Hematopoietic multipotent progenitor cell treated with erythropoietin and hydrocortisone succinate and interleukin-3 and kit ligand, for 6 days (in vitro differentiated cells): Measurements from ENCODE around the gene TFF3.

ENCODE experiments used
- DNase-seq: peaks from one replicate; pipeline ENCODE4 v3.0.0-alpha.2; 2015

The TFF3 gene

DNA sequence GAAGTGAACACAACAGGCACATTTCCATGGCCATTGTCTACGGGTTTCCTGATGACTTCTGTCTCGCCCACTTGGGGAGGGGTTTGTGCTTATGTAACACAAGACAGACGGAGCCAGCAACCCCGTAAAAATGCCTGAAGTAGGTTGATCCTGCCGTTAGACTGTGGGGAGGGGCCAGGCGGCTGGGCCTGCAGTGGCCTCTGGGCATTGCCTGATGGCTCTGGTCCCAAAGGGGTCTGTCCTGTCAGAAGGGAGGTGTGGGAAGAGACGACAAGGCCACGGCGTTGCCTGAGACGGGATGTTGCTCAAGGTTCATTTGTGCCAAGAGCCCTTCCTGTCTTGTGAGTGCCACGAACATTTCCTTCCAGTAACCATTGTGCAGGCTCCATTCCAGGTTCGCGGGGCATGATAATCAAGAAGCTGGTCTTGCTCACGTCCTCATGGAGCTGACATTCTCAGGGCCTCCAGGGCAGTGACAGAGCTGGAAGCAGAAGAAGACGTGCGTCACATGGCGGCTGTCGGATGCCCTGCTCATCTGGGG is 51.5 kb downstream of the TFF3 start:
- peak; percentile 38 for DNase-seq

DNA sequence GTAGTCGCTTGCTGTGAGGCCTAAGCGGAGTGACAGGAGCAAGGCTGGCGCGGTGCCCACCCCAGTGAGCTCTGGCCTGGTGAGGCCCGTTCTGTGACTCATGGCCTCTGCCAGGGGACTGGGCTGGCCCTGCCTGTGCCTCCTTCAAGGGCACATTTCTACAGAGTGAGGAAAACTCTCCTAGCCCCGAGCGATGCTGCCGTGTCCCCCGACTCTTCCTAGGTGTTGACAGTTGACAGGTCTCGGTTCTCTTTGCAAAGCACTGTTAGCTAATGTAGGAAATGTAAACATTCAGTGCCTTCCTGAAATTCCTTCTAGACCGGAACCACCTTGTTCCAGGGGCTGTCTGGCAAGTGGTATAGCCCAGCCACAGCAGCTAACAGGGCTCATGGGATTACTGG is 52.4 kb downstream of the TFF3 start:
- DNase-seq: peak; percentile 47

DNA sequence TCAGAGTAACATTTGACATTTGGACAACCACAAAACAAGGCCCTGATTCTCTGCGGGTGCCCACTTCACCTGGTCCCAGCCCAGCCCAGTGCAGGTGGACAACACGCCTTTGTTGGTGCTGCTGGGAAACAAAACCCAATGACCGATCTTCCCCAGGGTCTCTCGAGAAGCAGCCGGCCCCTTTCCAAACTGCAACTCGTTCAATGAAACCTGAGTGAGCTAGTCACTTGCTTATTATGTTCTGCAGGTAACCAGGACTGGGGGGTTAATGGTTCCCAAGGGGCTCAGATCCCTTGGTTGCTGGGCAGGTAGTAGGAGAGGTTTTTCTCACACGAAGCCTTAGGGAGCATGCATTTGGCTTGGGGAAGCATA is 53.4 kb downstream of the TFF3 start:
- DNase-seq: no peak
